SK-N-SH (cell line): ENCODE data around the gene FYTTD1. TPM values are rescaled to one million over a fixed set of nuclear protein-coding genes. Genes with fewer than 3 reads are reported as not detected.

ENCODE experiments used
- CTCF ChIA-PET: fragments of 300-600, 350-600 bp; formaldehyde crosslinking; extraction: SDS; loops from one replicate; lab custom pipeline; 2021; lab: Yijun Ruan, JAX
- POLR2A ChIA-PET: fragments of 350-600 bp; sonication (Branson Sonifier 250); formaldehyde crosslinking; extraction: SDS; loops from one replicate; lab custom pipeline; 2020; ENCODE audit warnings: antibody characterized with exemption, inconsistent platforms; lab: Yijun Ruan, JAX
- DNase-seq: peaks from one replicate; pipeline ENCODE4 v3.0.0; 2012
- H2AFZ ChIP-seq: fragments of 200-600 bp; sonication (generic); 2 replicates; pipeline ENCODE4 v1.8.1; 2016; ENCODE audit warnings: antibody characterized with exemption, mild to moderate bottlenecking, low read depth
- H3F3A ChIP-seq: fragments of 200-600 bp; sonication (generic); replicated peaks from 2 replicates; pipeline ENCODE3; 2016; ENCODE audit warnings: antibody characterized with exemption, mild to moderate bottlenecking; ENCODE audit not compliant: insufficient read depth
- H3K27ac ChIP-seq, 2 experiments: fragments of 200-500 bp in 1 of 2; fragments of 200-600 bp in 1 of 2; sonication (Bioruptor generic) in 1 of 2; sonication (generic), shearing (Covaris generic) in 1 of 2; 2 replicates each; pipeline versions ENCODE4 v1.5.1 to v1.6.1; 2014 to 2016; ENCODE audit warnings: low read depth in 2 of 2, inconsistent platforms in 1 of 2, low read length in 1 of 2, mild to moderate bottlenecking in 1 of 2, mixed read lengths in 1 of 2
- H3K27me3 ChIP-seq: fragments of 200-600 bp; sonication (generic), shearing (Covaris generic); 2 replicates; pipeline ENCODE4 v1.6.1; 2016; ENCODE audit warnings: mixed run types; ENCODE audit not compliant: insufficient read depth
- H3K36me3 ChIP-seq, 2 experiments: fragments of 200-500 bp in 1 of 2; fragments of 200-600 bp in 1 of 2; sonication (Bioruptor generic) in 1 of 2; sonication (generic) in 1 of 2; replicated peaks in 1 of 2; 2 replicates each; pipeline versions ENCODE3 to v1.5.1; 2014 to 2016; ENCODE audit warnings: low read length in 1 of 2, mild to moderate bottlenecking in 1 of 2; ENCODE audit not compliant: insufficient read depth in 2 of 2, control insufficient read depth in 1 of 2
- H3K4me1 ChIP-seq, 2 experiments: fragments of 200-500 bp in 1 of 2; fragments of 200-600 bp in 1 of 2; sonication (Bioruptor generic) in 1 of 2; sonication (generic), shearing (Covaris generic) in 1 of 2; 2 replicates each; pipeline versions ENCODE4 v1.5.1 to v1.6.1; 2014 to 2016; ENCODE audit warnings: low read depth in 1 of 2, low read length in 1 of 2, mixed run types in 1 of 2; ENCODE audit not compliant: insufficient read depth in 2 of 2, control insufficient read depth in 1 of 2
- H3K4me2 ChIP-seq: fragments of 200-600 bp; sonication (generic), shearing (Covaris generic); 2 replicates; pipeline ENCODE4 v1.6.1; 2017; ENCODE audit warnings: mixed run types
- H3K4me3 ChIP-seq, 2 experiments: fragments of 200-500 bp in 1 of 2; fragments of 200-600 bp in 1 of 2; sonication (Bioruptor generic) in 1 of 2; sonication (generic), shearing (Covaris generic) in 1 of 2; 2 replicates each; pipeline versions ENCODE4 v1.5.1 to v1.8.1; 2014 to 2016; ENCODE audit warnings: low read depth in 2 of 2, inconsistent platforms in 1 of 2, low read length in 1 of 2, mild to moderate bottlenecking in 1 of 2, mixed read lengths in 1 of 2, moderate library complexity in 1 of 2
- H3K79me2 ChIP-seq: fragments of 200-600 bp; sonication (generic); 2 replicates; pipeline ENCODE4 v1.8.1; 2017; ENCODE audit warnings: mild to moderate bottlenecking; ENCODE audit not compliant: insufficient read depth
- H3K9ac ChIP-seq: fragments of 200-600 bp; sonication (generic); 2 replicates; pipeline ENCODE4 v1.6.1; 2017; ENCODE audit warnings: mixed run types
- H3K9me2 ChIP-seq: fragments of 200-600 bp; sonication (generic); 2 replicates; pipeline ENCODE4 v1.6.1; 2017; ENCODE audit warnings: mixed run types
- H3K9me3 ChIP-seq: fragments of 200-600 bp; sonication (generic); 2 replicates; pipeline ENCODE4 v1.6.1; 2017; ENCODE audit warnings: mixed run types, mild to moderate bottlenecking, moderate library complexity
- H4K20me1 ChIP-seq: fragments of 200-600 bp; sonication (generic); 2 replicates; pipeline ENCODE4 v1.6.1; 2017; ENCODE audit warnings: mild to moderate bottlenecking, mixed run types; ENCODE audit not compliant: insufficient read depth
- CHD2 ChIP-seq: fragments of 150-350 bp; IDR thresholded peaks from 2 replicates; pipeline ENCODE4 v1.6.1; 2018; ENCODE audit warnings: low read length; ENCODE audit not compliant: partially characterized antibody
- FOXJ3 ChIP-seq: sonication (generic); formaldehyde crosslinking; IDR thresholded peaks from 2 replicates; pipeline ENCODE4 v1.5.1; 2020; ENCODE audit warnings: mild to moderate bottlenecking, missing genetic modification reagents
- FOXM1 ChIP-seq: IDR thresholded peaks from 2 replicates; pipeline ENCODE4 v1.4.0; 2012; ENCODE audit warnings: low read depth, mild to moderate bottlenecking
- IRF3 ChIP-seq: fragments of 150-350 bp; IDR thresholded peaks from 2 replicates; pipeline ENCODE4 v1.6.1; 2016; ENCODE audit warnings: mild to moderate bottlenecking, low read depth, low read length
- NFIC ChIP-seq: IDR thresholded peaks from 2 replicates; pipeline ENCODE4 v1.4.0; 2012; ENCODE audit warnings: borderline replicate concordance
- RAD21 ChIP-seq: IDR thresholded peaks from 2 replicates; pipeline ENCODE4 v1.6.1; 2012; ENCODE audit warnings: mild to moderate bottlenecking, low read length
- RCOR1 ChIP-seq: fragments of 150-350 bp; IDR thresholded peaks from 2 replicates; pipeline ENCODE4 v1.6.1; 2017; ENCODE audit warnings: antibody characterized with exemption, low read length
- SIN3A ChIP-seq: IDR thresholded peaks from 2 replicates; pipeline ENCODE4 v1.6.1; 2012; ENCODE audit warnings: low read depth, mild to moderate bottlenecking, low read length, moderate library complexity, borderline replicate concordance
- SMC3 ChIP-seq: IDR thresholded peaks from 2 replicates; pipeline ENCODE4 v1.6.1; 2012; ENCODE audit warnings: low read depth, low read length, improper control_type of control experiment
- TAF1 ChIP-seq: IDR thresholded peaks from 2 replicates; pipeline ENCODE4 v1.6.1; 2012; ENCODE audit warnings: low read depth, mild to moderate bottlenecking, low read length, moderate library complexity, borderline replicate concordance
- WGBS: methylation state at CpG from one replicate; pipeline ENCODE4 v1.1.6; 2017; ENCODE audit warnings: low lambda C conversion rate; 5-methylcytosine and 5-hydroxymethylcytosine counted together
- polyA plus RNA-seq, 3 experiments: library from polyadenylated mRNA; depleted of rRNA; stranded (reverse); fragments of >200 nt; gene quantifications; 2 replicates each; pipeline ENCODE4 v1.2.3, GENCODE V29; 2012
- TF ChIP-seq, protein P1 (sequence below): IDR thresholded peaks from 2 replicates; pipeline ENCODE4 v1.4.0; 2012; ENCODE audit warnings: low read depth, borderline replicate concordance
- TF ChIP-seq, protein P2 (sequence below): IDR thresholded peaks from 2 replicates; pipeline ENCODE4 v1.4.0; 2012; ENCODE audit warnings: low read depth, borderline replicate concordance

FYTTD1 gene
- polyA plus RNA-seq, 1 of the 3 experiments (the other 2 are of a cell fraction) = 14.7 TPM

DNA sequence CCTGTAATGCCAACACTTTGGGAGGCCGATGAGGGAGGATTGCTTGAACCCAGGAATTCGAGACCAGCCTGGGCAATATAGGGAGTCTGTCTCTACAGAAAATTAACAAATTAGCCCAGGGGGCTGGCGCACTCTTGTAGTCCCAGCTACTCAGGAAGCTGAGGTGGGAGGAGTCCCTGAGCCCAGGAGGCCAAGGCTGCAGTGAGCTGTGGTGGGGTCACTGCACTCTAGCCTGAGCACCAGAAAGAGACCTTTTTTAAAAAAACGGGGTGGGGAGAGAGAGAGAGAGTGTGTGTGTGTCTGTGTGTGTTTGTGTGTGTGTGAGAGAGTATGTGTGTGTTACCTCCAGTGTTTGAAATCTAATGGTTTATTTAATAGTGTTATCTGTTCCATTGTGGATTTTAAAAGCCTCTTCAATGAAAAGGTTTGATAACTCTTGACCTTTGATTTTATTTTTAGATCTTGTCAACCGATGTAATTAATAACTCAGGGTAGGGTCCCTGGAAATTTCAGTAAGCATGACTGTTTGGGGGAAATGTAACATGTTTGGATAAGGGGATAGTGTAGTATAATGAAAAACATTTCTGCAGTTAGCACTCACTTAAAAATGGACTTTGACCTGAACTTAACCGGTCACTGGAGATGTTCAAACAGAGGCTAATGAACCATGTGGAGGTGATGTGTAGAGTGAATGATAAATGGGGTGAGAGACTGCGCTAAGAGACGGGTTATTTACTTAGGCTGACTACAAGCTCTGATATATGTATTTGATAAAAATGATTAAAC is 71.1 kb downstream of the FYTTD1 start:
- Histone ChIP-seq H3K9me2 (no peaks in the 10 kb centered on the region), H3K9me3 (no peaks in the 10 kb centered on the region), H2AFZ (no peak overlapping the region), H3F3A (peaks cover 7% of the 10 kb centered on the region)
- POLR2A ChIA-PET = no interaction called here
- DNase-seq = no peak
- TF ChIP-seq, protein P1, sequence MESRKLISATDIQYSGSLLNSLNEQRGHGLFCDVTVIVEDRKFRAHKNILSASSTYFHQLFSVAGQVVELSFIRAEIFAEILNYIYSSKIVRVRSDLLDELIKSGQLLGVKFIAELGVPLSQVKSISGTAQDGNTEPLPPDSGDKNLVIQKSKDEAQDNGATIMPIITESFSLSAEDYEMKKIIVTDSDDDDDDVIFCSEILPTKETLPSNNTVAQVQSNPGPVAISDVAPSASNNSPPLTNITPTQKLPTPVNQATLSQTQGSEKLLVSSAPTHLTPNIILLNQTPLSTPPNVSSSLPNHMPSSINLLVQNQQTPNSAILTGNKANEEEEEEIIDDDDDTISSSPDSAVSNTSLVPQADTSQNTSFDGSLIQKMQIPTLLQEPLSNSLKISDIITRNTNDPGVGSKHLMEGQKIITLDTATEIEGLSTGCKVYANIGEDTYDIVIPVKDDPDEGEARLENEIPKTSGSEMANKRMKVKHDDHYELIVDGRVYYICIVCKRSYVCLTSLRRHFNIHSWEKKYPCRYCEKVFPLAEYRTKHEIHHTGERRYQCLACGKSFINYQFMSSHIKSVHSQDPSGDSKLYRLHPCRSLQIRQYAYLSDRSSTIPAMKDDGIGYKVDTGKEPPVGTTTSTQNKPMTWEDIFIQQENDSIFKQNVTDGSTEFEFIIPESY = no peak
- TF ChIP-seq NFIC (no peak), IRF3 (no peak)
- TF ChIP-seq, all 33 proteins: peak for 0
- no peaks in the 10 kb centered on the region for H3K27me3 ChIP-seq
- 68% methylated on average over 8 of the region's 8 CpGs for WGBS
- no peaks in the 10 kb centered on the region; the same call in 1 of the 2 replicates for H4K20me1 ChIP-seq
- H3K4me3 ChIP-seq = no peak overlapping the region
- no peak overlapping the region for H3K27ac ChIP-seq
- H3K4me1 ChIP-seq = 0 out of 4 replicates have a peak, but pooled peaks cover 0 to 3% of the 10 kb centered on the region in 2 experiments
- CTCF ChIA-PET = no interaction called here
- H3K79me2 ChIP-seq = peaks cover 63% of the 10 kb centered on the region
- H3K36me3 ChIP-seq = peaks cover 10 to 22% of the 10 kb centered on the region in 2 experiments
- H3K4me2 ChIP-seq = no peak overlapping the region
- H3K9ac ChIP-seq = no peak overlapping the region

- Histone ChIP-seq H3K79me2 (peaks cover 7% of the 10 kb centered on the region; the same call in 1 of the 2 replicates), H2AFZ (no peak overlapping the region), H3K9ac (no peak overlapping the region), H3F3A (peaks cover 8% of the 10 kb centered on the region), H3K9me3 (no peaks in the 10 kb centered on the region), H3K36me3 (peaks cover 60 to 75% of the 10 kb centered on the region in 2 experiments), H3K27me3 (no peaks in the 10 kb centered on the region), H3K4me2 (no peak overlapping the region)
- DNase-seq = no peak
- 95% methylated on average over 3 of the region's 3 CpGs for WGBS
- POLR2A ChIA-PET = no interaction called here
- TF ChIP-seq SMC3 = no peak
- TF ChIP-seq, protein P2, sequence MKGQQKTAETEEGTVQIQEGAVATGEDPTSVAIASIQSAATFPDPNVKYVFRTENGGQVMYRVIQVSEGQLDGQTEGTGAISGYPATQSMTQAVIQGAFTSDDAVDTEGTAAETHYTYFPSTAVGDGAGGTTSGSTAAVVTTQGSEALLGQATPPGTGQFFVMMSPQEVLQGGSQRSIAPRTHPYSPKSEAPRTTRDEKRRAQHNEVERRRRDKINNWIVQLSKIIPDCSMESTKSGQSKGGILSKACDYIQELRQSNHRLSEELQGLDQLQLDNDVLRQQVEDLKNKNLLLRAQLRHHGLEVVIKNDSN = no peak
- TF ChIP-seq RAD21 = no peak
- TF ChIP-seq TAF1 = no peak
- TF ChIP-seq SIN3A = no peak
- TF ChIP-seq RCOR1 = no peak
- no peak for TF ChIP-seq FOXJ3 (CRISPR knock-in tag)
- no peak for TF ChIP-seq FOXM1
- no peak for TF ChIP-seq CHD2
- TF ChIP-seq, all 33 proteins: peak for 0
- no peaks in the 10 kb centered on the region for H4K20me1 ChIP-seq
- no peaks in the 10 kb centered on the region for H3K4me1 ChIP-seq
- CTCF ChIA-PET = interaction anchor here (1.0 kb wide), 1 partner anchor 13 kb away, joined by 3 read pairs; no protein-coding TSS in a partner anchor
- H3K27ac ChIP-seq = no peak overlapping the region
- H3K4me3 ChIP-seq = no peak overlapping the region
- no peaks in the 10 kb centered on the region for H3K9me2 ChIP-seq
Observed at GRCh38 chr3:197829397-197830045, 79.8 kb downstream of the FYTTD1 start.
